Heart left ventricle (tissue), 16 donors: ENCODE data around the gene RECK. TPM values are rescaled to one million over a fixed set of nuclear protein-coding genes. Genes with fewer than 3 reads are reported as not detected.

Experiments
- ATAC-seq, 4 donors: fragments of 200-7000 bp; cut with Tn5 transposase; one replicate each; pipeline ENCODE4 v1.9.1; 2020 to 2022; ENCODE audit warnings: moderate library complexity in 4 of 4, mild to moderate bottlenecking in 3 of 4, moderate number of reproducible peaks in 1 of 4
- DNase-seq, 5 donors: peaks; one replicate each; pipeline ENCODE4 v3.0.0-alpha.2; 2020
- H3K27ac ChIP-seq, 12 donors: fragments of 200-600 bp; sonication (generic) in 4 of 12; one replicate each; pipeline versions ENCODE4 v1.5.0 to v1.8.0; 2016 to 2022; ENCODE audit warnings: mild to moderate bottlenecking in 2 of 12
- H3K27me3 ChIP-seq, 9 donors: fragments of 200-600 bp; sonication (generic) in 2 of 9; one replicate each; pipeline versions ENCODE4 v1.5.1 to v1.8.0; 2016 to 2022; ENCODE audit warnings: mild to moderate bottlenecking in 3 of 9
- H3K36me3 ChIP-seq, 9 donors: fragments of 200-600 bp; sonication (generic) in 2 of 9; one replicate each; pipeline versions ENCODE4 v1.5.0 to v1.8.0; 2018 to 2022; ENCODE audit warnings: mild to moderate bottlenecking in 2 of 9
- H3K4me1 ChIP-seq, 12 donors: fragments of 200-600 bp; sonication (generic) in 4 of 12; one replicate each; pipeline versions ENCODE4 v1.5.0 to v1.8.0; 2016 to 2022; ENCODE audit warnings: mild to moderate bottlenecking in 3 of 12
- H3K4me3 ChIP-seq, 12 donors: fragments of 200-600 bp; sonication (generic) in 4 of 12; one replicate each; pipeline versions ENCODE4 v1.5.0 to v1.8.0; 2017 to 2022; ENCODE audit warnings: mild to moderate bottlenecking in 9 of 12, moderate library complexity in 4 of 12
- H3K9me3 ChIP-seq, 12 donors: fragments of 200-600 bp; sonication (generic) in 4 of 12; one replicate each; pipeline versions ENCODE4 v1.5.0 to v1.8.0; 2016 to 2022; ENCODE audit warnings: mild to moderate bottlenecking in 1 of 12
- POLR2A ChIP-seq, 2 donors: fragments of 450-650 bp; IDR thresholded peaks; one replicate each; pipeline ENCODE4 v1.6.1; 2017; ENCODE audit warnings: antibody characterized with exemption in 2 of 2, mild to moderate bottlenecking in 2 of 2, moderate library complexity in 2 of 2
- WGBS, 4 donors: extraction: QIAGEN DNeasy Blood & Tissue Kit in 2 of 4; methylation state at CpG; one replicate each; pipeline versions ENCODE4 v1.1.5 to v1.1.7; 2013 to 2018; 5-methylcytosine and 5-hydroxymethylcytosine counted together
- intact Hi-C, 10 donors: fragments of 100-400 bp; cut with DNase I; formaldehyde crosslinking; loops; one replicate each; pipeline versions ENCODE4 v1.11.1 to v1.14.2; 2022
- polyA plus RNA-seq, 2 donors: library from polyadenylated mRNA; stranded (reverse); fragments of 200-250 nt; gene quantifications; one replicate each; pipeline ENCODE4 v1.2.3, GENCODE V29; 2013
- total RNA-seq, 9 donors: library from RNA; depleted of rRNA in 2 of 9; stranded (reverse); fragments of >200 nt in 2 of 9; fragmentation: NEBNext Ultra II Directional in 3 of 9; extraction: Animal tissue kit (Norgen Biotek cat#: 25700) in 3 of 9; gene quantifications; one replicate each; pipeline versions ENCODE4 v1.1.0 to v1.2.4, GENCODE V29; 2016 to 2023
- TF ChIP-seq, protein P1 (sequence below), 12 donors: fragments of 200-600 bp; sonication (generic) in 4 of 12; IDR thresholded peaks; one replicate each; pipeline versions ENCODE4 v1.5.0 to v1.8.0; 2018 to 2022; ENCODE audit warnings: antibody characterized with exemption in 12 of 12, mild to moderate bottlenecking in 5 of 12
- donor health status: ischemic (EF 13 %, LVEDD 7.1; RV severe dilation, severe dysfunction).
- donor health status: healthy with polysubstance abuse.
- donor health status: DM: no; HTN: yes; CAD: no.
- donor health status: DM: no; HTN: no; CAD: no.
- donor health status: ischemic (EF 25% LVEDD 6.9; RV normal size, moderate dysfunction).
- donor health status: ischemic (EF 25% LVEDD 5.7; RV mildly dilated, moderate dysfunction).
- donor health status: healthy.
- donor health status: DM: yes; HTN: yes; CAD: no.
- donor health status: ischemic (EF 35%, LVEDD 5.7; RV mildly dilated, moderate dysfunction).
- donor health status: nonischemic (EF 11% LVEDD 7.7; RV severe dilation, severe dysfunction).
- donor health status: DM: yes; HTN: yes; CAD: no.
- donor health status: PGD.
- donor health status: ischemic (EF 29% LVEDD 5.4; RV normal size, mild dysfunction).
- donor health status: nonischemic (EF 23%, LVEDD 6.1; RV moderate dilation, normal function).

RECK gene
- total and polyA plus RNA-seq, 11 donors = 2.5 to 10.2 (median 4.9) TPM

DNA sequence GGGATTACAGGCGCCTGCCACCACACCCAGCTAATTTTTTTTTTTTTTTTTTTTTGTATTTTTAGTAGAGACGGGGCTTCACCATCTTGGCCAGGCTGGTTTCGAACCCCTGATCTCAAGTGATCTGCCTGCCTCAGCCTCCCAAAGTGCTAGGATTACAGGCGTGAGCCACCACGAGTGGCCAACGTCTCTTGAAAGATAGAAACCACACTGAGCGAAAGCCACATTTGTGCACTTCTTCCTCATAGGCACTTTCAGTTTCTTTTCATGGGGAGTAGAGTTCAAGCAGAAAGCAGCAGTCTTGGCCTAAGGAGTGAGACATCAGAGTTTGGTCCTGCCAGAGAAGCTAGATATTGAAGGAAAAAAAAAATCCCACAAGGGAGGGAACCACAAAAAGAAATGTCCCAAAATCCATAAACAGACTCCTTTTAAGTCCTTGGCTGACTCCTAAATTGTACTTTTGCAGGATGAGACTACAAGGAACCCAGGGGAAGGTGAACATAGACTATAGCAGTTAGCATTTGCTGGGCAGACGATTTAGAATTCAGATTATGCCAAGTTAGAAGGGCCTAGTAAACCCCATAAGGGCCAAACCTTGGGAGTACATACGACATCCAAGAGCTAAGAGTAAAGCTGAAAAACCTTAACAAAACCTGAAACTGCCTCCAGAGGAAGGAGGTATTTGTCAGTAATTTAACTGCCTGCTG is 55.9 kb downstream of the RECK start:
- DNase-seq = no peak
- no peak overlapping the region for H3K4me3 ChIP-seq
- peaks cover 0 to 5% (median 0%) of the 10 kb centered on the region in 9 donors for H3K36me3 ChIP-seq
- H3K27ac ChIP-seq = peak overlapping the region in 1 of 12 donors; percentile 84
- ATAC-seq = peak in 1 of 4 donors; percentile 49
- H3K9me3 ChIP-seq = no peaks in the 10 kb centered on the region
- intact Hi-C loops = loop anchor here in 1 of 10 donors (10.0 kb wide), 1 partner anchor 242 kb away; no protein-coding TSS in a partner anchor
- H3K27me3 ChIP-seq = no peaks in the 10 kb centered on the region
- no peak for TF ChIP-seq POLR2A (IDR thresholded peaks at IDR 0.05)
- TF ChIP-seq, protein P1, sequence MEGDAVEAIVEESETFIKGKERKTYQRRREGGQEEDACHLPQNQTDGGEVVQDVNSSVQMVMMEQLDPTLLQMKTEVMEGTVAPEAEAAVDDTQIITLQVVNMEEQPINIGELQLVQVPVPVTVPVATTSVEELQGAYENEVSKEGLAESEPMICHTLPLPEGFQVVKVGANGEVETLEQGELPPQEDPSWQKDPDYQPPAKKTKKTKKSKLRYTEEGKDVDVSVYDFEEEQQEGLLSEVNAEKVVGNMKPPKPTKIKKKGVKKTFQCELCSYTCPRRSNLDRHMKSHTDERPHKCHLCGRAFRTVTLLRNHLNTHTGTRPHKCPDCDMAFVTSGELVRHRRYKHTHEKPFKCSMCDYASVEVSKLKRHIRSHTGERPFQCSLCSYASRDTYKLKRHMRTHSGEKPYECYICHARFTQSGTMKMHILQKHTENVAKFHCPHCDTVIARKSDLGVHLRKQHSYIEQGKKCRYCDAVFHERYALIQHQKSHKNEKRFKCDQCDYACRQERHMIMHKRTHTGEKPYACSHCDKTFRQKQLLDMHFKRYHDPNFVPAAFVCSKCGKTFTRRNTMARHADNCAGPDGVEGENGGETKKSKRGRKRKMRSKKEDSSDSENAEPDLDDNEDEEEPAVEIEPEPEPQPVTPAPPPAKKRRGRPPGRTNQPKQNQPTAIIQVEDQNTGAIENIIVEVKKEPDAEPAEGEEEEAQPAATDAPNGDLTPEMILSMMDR (IDR thresholded peaks at IDR 0.05) = no peak
- H3K4me1 ChIP-seq = peaks cover 0 to 31% (median 11%) of the 10 kb centered on the region in 12 donors
- 84 to 88% (median 87%) methylated on average over 9 of the region's 9 CpGs for WGBS, 4 donors

DNA sequence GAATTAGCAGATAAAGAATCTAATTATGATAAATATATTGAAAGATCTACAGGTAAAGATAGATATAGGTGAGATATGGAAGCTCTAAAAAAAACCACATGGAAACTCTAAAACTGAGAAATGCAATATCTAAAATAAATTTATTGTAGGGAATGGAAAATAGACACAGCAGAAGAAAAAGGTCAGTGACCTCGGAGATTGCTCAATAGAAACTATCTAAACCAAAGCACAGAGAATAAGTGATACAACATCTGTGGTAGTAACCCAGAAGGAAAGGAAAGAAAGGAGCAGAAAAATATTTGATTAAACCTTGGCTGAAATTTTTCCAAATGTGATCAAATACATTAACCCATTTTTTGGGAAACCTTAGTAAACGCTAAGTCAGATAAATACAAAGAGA is 56.7 kb downstream of the RECK start:
- H3K9me3 ChIP-seq = no peaks in the 10 kb centered on the region
- H3K27ac ChIP-seq = peak overlapping the region in 1 of 12 donors; percentile 84
- TF ChIP-seq, protein P1 (IDR thresholded peaks at IDR 0.05) = no peak
- TF ChIP-seq POLR2A (IDR thresholded peaks at IDR 0.05) = no peak
- intact Hi-C loops = loop anchor here in 1 of 10 donors (10.0 kb wide), 1 partner anchor 241 kb away; no protein-coding TSS in a partner anchor
- 84 to 96% (median 94%) methylated on average over 2 of the region's 2 CpGs for WGBS, 4 donors
- ATAC-seq (no peak), DNase-seq (no peak)
- H3K27me3 ChIP-seq = no peaks in the 10 kb centered on the region
- H3K4me1 ChIP-seq = peaks cover 0 to 31% (median 11%) of the 10 kb centered on the region in 12 donors
- H3K36me3 ChIP-seq = peaks cover 0 to 2% (median 0%) of the 10 kb centered on the region in 9 donors
- H3K4me3 ChIP-seq = no peak overlapping the region

DNA sequence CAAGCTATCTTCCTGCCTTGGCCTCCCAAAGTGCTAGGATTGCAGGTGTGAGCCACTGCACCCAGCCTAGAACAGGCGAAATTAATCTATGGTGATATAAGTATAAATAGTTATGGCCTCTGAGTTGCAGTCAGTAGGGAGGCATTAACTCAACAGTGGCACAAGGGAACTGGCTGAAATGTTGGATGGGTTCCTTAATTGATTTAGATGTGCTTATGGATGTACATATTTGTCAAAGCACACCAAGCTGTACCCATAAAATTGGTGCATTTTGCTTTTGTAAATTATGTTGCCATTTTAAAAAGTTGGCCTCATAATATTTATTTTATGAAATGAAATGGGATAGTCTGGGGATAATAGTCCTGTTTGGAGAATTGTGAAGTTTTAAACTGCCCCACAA is 63.0 kb downstream of the RECK start:
- no peak overlapping the region for H3K27ac ChIP-seq
- H3K9me3 ChIP-seq = no peaks in the 10 kb centered on the region
- no peaks in the 10 kb centered on the region for H3K27me3 ChIP-seq
- WGBS, 4 donors = 79 to 100% (median 88%) methylated on average over 1 of the region's 1 CpG
- peaks cover 0 to 9% (median 0%) of the 10 kb centered on the region in 12 donors for H3K4me1 ChIP-seq
- ATAC-seq (no peak), DNase-seq (no peak)
- TF ChIP-seq, protein P1 (IDR thresholded peaks at IDR 0.05) = no peak
- no peak for TF ChIP-seq POLR2A (IDR thresholded peaks at IDR 0.05)
- peaks cover 0 to 3% (median 0%) of the 10 kb centered on the region in 9 donors for H3K36me3 ChIP-seq
- intact Hi-C loops = loop anchor here in 7 of 10 donors (5.0 to 10.0 kb wide), 5 partner anchors 68 to 235 kb away; partner anchors contain the start of gene CCIN (in 1 of the 7)
- H3K4me3 ChIP-seq = no peak overlapping the region

DNA sequence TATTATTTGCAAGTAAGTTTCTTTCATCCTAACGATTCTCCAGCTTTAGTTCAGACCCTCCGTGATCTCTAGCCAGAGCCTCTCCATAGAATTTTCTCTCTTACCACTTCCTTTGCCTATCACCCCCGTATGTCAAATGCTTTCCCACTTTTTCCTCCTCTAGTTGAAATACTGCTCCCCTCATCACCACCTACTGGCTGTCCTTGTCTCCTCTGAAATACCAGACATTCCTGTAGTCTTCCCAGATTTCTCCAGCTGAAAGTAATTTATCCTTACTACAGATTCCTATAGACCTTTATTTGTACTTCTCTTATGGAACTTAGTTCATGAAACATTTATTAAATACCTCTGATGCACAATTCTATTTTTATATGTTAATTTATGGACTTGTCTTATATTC is 63.8 kb downstream of the RECK start:
- TF ChIP-seq, protein P1 (IDR thresholded peaks at IDR 0.05) = no peak
- no peak for TF ChIP-seq POLR2A (IDR thresholded peaks at IDR 0.05)
- intact Hi-C loops = loop anchor here in 6 of 10 donors (5.0 to 10.0 kb wide), 5 partner anchors 67 to 234 kb away; partner anchors contain the start of gene CCIN (in 1 of the 6)
- Histone ChIP-seq H3K4me1 (peaks cover 0 to 9% (median 0%) of the 10 kb centered on the region in 12 donors), H3K4me3 (no peak overlapping the region), H3K27me3 (no peaks in the 10 kb centered on the region), H3K36me3 (peaks cover 0 to 11% (median 0%) of the 10 kb centered on the region in 9 donors), H3K9me3 (no peaks in the 10 kb centered on the region), H3K27ac (no peak overlapping the region)
- DNase-seq (no peak), ATAC-seq (no peak)
- WGBS, 4 donors = 69 to 87% (median 74%) methylated on average over 3 of the region's 3 CpGs
